ENCODE results near the gene TMEM233.

DNA sequence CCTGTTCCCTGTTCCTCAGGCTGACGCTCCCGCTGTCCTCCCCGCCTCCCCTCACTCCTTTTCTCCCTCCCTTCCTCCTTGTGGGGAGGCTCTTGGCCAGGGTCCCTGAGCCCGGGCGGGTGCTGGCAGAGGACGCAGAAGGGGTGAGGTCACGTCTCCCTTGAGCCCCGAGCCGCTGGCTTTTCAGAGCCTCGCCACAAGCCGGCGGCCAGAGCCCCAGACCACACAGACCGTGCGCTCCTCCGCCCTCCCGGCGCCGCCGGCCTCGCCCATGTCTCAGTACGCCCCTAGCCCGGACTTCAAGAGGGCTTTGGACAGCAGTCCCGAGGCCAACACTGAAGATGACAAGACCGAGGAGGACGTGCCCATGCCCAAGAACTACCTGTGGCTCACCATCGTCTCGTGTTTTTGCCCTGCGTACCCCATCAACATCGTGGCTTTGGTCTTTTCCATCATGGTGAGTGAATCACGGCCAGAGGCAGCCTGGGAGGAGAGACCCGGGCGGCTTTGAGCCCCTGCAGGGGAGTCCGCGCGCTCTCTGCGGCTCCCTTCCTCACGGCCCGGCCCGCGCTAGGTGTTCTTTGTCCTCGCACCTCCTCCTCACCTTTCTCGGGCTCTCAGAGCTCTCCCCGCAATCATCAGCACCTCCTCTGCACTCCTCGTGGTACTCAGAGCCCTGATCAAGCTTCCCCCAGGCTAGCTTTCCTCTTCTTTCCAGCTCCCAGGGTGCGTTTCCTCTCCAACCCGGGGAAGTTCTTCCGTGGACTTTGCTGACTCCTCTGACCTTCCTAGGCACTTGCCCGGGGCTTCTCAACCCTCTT is at the start of gene TMEM233:
- TF ChIP-seq, protein P1, sequence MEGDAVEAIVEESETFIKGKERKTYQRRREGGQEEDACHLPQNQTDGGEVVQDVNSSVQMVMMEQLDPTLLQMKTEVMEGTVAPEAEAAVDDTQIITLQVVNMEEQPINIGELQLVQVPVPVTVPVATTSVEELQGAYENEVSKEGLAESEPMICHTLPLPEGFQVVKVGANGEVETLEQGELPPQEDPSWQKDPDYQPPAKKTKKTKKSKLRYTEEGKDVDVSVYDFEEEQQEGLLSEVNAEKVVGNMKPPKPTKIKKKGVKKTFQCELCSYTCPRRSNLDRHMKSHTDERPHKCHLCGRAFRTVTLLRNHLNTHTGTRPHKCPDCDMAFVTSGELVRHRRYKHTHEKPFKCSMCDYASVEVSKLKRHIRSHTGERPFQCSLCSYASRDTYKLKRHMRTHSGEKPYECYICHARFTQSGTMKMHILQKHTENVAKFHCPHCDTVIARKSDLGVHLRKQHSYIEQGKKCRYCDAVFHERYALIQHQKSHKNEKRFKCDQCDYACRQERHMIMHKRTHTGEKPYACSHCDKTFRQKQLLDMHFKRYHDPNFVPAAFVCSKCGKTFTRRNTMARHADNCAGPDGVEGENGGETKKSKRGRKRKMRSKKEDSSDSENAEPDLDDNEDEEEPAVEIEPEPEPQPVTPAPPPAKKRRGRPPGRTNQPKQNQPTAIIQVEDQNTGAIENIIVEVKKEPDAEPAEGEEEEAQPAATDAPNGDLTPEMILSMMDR (IDR thresholded peaks at IDR 0.05): no peak
- no peak for TF ChIP-seq POLR2A (IDR thresholded peaks at IDR 0.05)

Measured in adrenal gland (tissue), 5 donors.